Measurements from ENCODE around the gene OR5I1. TPM values are rescaled to one million over a fixed set of nuclear protein-coding genes. Genes with fewer than 3 reads are reported as not detected.

Gene OR5I1
- total and polyA plus RNA-seq, 2 of the 8 experiments (the other 6 are each of a cell fraction or from before 2014, with no cell fraction given): not detected

- H2BK120ac ChIP-seq (replicated peaks; ENCODE audit: low read depth, low read length): no peak overlapping the region
- H4K8ac ChIP-seq (ENCODE audit: extremely low read depth, insufficient read depth, low read length): no peak overlapping the region; the same call in 1 of the 2 replicates
- H3K56ac ChIP-seq (replicated peaks; ENCODE audit: insufficient read length, low read depth, low read length): no peak overlapping the region
- no peak overlapping the region for H4K5ac ChIP-seq (ENCODE audit: insufficient read length, low read depth, low read length)
- no peaks in the 10 kb centered on the region for H3K79me2 ChIP-seq (ENCODE audit: control insufficient read depth in 1 of 2, insufficient read depth in 2 of 2, low read length in 2 of 2)
- CTCF ChIA-PET (ENCODE audit: partially characterized antibody): no interaction called here
- H3K79me1 ChIP-seq (ENCODE audit: low read depth, low read length): no peaks in the 10 kb centered on the region
- no peak overlapping the region for H3K9ac ChIP-seq (replicated peaks in 1 of 4; ENCODE audit: extremely low read depth in 1 of 4, low read depth in 3 of 4, low read length in 3 of 4)
- H3K36me3 ChIP-seq (ENCODE audit: control insufficient read depth in 2 of 4, insufficient read depth in 4 of 4, low read length in 3 of 4): no peaks in the 10 kb centered on the region
- WGBS, 2 experiments (ENCODE audit: extremely low coverage in 1 of 2, insufficient coverage in 1 of 2, insufficient read length in 1 of 2, insufficient replicate concordance in 2 of 2, low coverage in 1 of 2, low lambda C conversion rate in 2 of 2, missing lambda C conversion rate in 1 of 2): 95% methylated on average over 3 of the region's 3 CpGs; no CpG with 5 or more reads in 1 of the 2 experiments
- no peak overlapping the region for H2BK15ac ChIP-seq (ENCODE audit: low read length)
- no peak overlapping the region for H3K4ac ChIP-seq (replicated peaks; ENCODE audit: insufficient read length, low read depth, low read length)
- H3K9me3 ChIP-seq (ENCODE audit: insufficient read depth in 2 of 2, low read depth in 1 of 2, low read length in 1 of 2): no peaks in the 10 kb centered on the region
- no peak overlapping the region for H3K14ac ChIP-seq (ENCODE audit: insufficient read length)
- H3K27ac ChIP-seq (ENCODE audit: low read depth, low read length): no peak overlapping the region
- H3K4me3 ChIP-seq (ENCODE audit: extremely low read depth in 1 of 4, insufficient read depth in 2 of 4, low read depth in 3 of 4, low read length in 4 of 4): no peak overlapping the region
- TF ChIP-seq CHD2 (IDR thresholded peaks at IDR 0.05; ENCODE audit: low read length) (no peak), POLR2A (IDR thresholded peaks at IDR 0.05; ENCODE audit: control extremely low read depth in 1 of 2, low read depth in 2 of 2, low read length in 2 of 2) (no peak), PHF8 (conservative IDR thresholded peaks at IDR 0.05; ENCODE audit: low read depth, low read length) (no peak), POU5F1 (IDR thresholded peaks at IDR 0.05; ENCODE audit: low read depth, low read length) (no peak), EZH2 (IDR thresholded peaks at IDR 0.05; ENCODE audit: low read depth, low read length, severe bottlenecking) (no peak), RBBP5 (IDR thresholded peaks at IDR 0.05; ENCODE audit: borderline replicate concordance, low read depth, low read length) (no peak)
- no peak overlapping the region for H2AFZ ChIP-seq (ENCODE audit: low read length)
- H2BK12ac ChIP-seq (ENCODE audit: low read depth, low read length): no peak overlapping the region
- H4K91ac ChIP-seq (replicated peaks; ENCODE audit: insufficient read length, low read length): no peak overlapping the region
- H3K23me2 ChIP-seq (ENCODE audit: low read depth, low read length): no peaks in the 10 kb centered on the region
- POLR2A ChIA-PET (ENCODE audit: partially characterized antibody): no interaction called here
- H2BK20ac ChIP-seq (ENCODE audit: low read length): no peak overlapping the region
- H3K4me1 ChIP-seq (replicated peaks in 1 of 4; ENCODE audit: control insufficient read depth in 3 of 4, insufficient read depth in 4 of 4, low read length in 3 of 4): no peaks in the 10 kb centered on the region; a peak in 1 of 7 replicates
- no peak overlapping the region for H3K23ac ChIP-seq (ENCODE audit: insufficient read length)
- no peak overlapping the region for H3K18ac ChIP-seq (ENCODE audit: extremely low read depth, low read length)
- DNase-seq (ENCODE audit: low read depth in 1 of 2, low spot score in 2 of 2) (no peak), FAIRE-seq (no peak)
- H3K27me3 ChIP-seq (replicated peaks in 1 of 4; ENCODE audit: control insufficient read depth in 3 of 4, extremely low read depth in 1 of 4, insufficient read depth in 3 of 4, low read length in 3 of 4): no peaks in the 10 kb centered on the region
- H4K20me1 ChIP-seq (replicated peaks in 1 of 2; ENCODE audit: control insufficient read depth in 1 of 2, insufficient read depth in 2 of 2, low read length in 2 of 2): no peaks in the 10 kb centered on the region
- H2BK5ac ChIP-seq (ENCODE audit: low read depth, low read length): no peak overlapping the region
- H2AK5ac ChIP-seq (ENCODE audit: low read depth, low read length): no peak overlapping the region
- H3K4me2 ChIP-seq (ENCODE audit: insufficient read depth in 1 of 2, low read depth in 2 of 2, low read length in 2 of 2): no peak overlapping the region
These were observed 34.7 kb upstream of the OR5I1 start for GRCh38 chr11:55970935-55971334.

Measured in H1 (cell line).